Measurements from ENCODE around the gene CFAP410. TPM values are rescaled to one million over a fixed set of nuclear protein-coding genes. Genes with fewer than 3 reads are reported as not detected.

The CFAP410 gene
- total RNA-seq, 1 experiment from 2014 or later = 10.1 TPM

DNA sequence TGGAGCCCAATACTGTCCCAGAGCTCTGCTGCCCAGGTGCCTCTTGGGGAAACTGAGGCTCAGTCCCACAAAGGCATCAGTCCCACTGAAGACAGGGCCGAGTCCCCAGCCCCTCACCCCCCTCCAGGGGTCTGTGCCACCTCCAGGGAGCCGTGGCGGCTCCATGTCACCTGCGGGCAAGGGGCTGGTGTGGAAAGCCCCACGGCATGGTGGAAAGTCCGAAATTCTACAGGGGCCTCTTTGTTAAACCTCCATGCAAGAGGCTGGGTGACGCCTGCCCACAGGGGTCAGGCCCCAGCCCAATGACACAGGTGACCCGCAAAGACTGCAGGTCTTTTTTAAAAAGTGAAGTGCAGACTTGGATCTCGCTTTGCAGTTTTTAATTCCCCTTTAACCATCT lies 56.8 kb downstream of the CFAP410 start:
- no TSS peak for BruUV-seq (replicated peaks)

DNA sequence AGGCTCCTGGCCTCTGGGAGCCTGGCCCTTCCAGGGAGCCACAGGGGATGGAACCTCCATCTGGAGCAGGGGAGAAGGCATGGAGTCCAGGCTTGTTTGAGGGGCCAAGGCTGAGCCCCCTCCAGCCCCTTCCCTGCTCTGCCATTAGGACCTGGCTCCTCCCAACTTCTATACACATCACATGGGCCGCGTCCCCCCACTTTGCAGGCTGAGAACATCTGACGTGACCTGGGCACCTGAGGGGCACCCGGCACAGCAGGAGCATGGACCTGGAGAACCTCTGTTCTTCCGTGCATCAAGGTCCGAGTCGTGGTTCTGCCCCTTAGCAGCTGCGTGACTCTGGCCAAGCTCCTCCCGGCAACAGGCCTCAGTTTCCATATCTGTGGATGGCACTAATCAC lies 57.4 kb downstream of the CFAP410 start:
- no TSS peak for BruUV-seq (replicated peaks)
- H3K9me3 Mint-ChIP-seq (ENCODE audit: unreplicated experiment) = no peaks in the 10 kb centered on the region
- POLR2A ChIA-PET = no interaction called here
- CTCF ChIA-PET = no interaction called here
- no peak overlapping the region for H3K27ac Mint-ChIP-seq (ENCODE audit: low read depth, unreplicated experiment)
- no peak overlapping the region for H3K4me3 Mint-ChIP-seq (ENCODE audit: unreplicated experiment)
- TF ChIP-seq, protein P1, sequence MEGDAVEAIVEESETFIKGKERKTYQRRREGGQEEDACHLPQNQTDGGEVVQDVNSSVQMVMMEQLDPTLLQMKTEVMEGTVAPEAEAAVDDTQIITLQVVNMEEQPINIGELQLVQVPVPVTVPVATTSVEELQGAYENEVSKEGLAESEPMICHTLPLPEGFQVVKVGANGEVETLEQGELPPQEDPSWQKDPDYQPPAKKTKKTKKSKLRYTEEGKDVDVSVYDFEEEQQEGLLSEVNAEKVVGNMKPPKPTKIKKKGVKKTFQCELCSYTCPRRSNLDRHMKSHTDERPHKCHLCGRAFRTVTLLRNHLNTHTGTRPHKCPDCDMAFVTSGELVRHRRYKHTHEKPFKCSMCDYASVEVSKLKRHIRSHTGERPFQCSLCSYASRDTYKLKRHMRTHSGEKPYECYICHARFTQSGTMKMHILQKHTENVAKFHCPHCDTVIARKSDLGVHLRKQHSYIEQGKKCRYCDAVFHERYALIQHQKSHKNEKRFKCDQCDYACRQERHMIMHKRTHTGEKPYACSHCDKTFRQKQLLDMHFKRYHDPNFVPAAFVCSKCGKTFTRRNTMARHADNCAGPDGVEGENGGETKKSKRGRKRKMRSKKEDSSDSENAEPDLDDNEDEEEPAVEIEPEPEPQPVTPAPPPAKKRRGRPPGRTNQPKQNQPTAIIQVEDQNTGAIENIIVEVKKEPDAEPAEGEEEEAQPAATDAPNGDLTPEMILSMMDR (IDR thresholded peaks at IDR 0.05; ENCODE audit: unreplicated experiment) = no peak
- intact Hi-C loops (cut with micrococcal nuclease) = no loop called here
- DNase-seq (ENCODE audit: unreplicated experiment) = no peak
- no peaks in the 10 kb centered on the region for H3K36me3 Mint-ChIP-seq (ENCODE audit: insufficient read depth, unreplicated experiment)
- H3K4me1 Mint-ChIP-seq (ENCODE audit: insufficient read depth, unreplicated experiment) = no peaks in the 10 kb centered on the region
- peaks cover 9% of the 10 kb centered on the region for H3K27me3 Mint-ChIP-seq (ENCODE audit: insufficient read depth, unreplicated experiment)

More for the DNA sequence above, 56.8 kb downstream of the CFAP410 start:
- TF ChIP-seq, protein P1 (IDR thresholded peaks at IDR 0.05; ENCODE audit: unreplicated experiment) = no peak
- no peak overlapping the region for H3K4me3 Mint-ChIP-seq (ENCODE audit: unreplicated experiment)
- peaks cover 9% of the 10 kb centered on the region for H3K27me3 Mint-ChIP-seq (ENCODE audit: insufficient read depth, unreplicated experiment)
- CTCF ChIA-PET = no interaction called here
- no peaks in the 10 kb centered on the region for H3K36me3 Mint-ChIP-seq (ENCODE audit: insufficient read depth, unreplicated experiment)
- POLR2A ChIA-PET = no interaction called here
- H3K9me3 Mint-ChIP-seq (ENCODE audit: unreplicated experiment) = no peaks in the 10 kb centered on the region
- intact Hi-C loops (cut with micrococcal nuclease) = no loop called here
- H3K27ac Mint-ChIP-seq (ENCODE audit: low read depth, unreplicated experiment) = no peak overlapping the region
- no peaks in the 10 kb centered on the region for H3K4me1 Mint-ChIP-seq (ENCODE audit: insufficient read depth, unreplicated experiment)
- no peak for DNase-seq (ENCODE audit: unreplicated experiment)

DNA sequence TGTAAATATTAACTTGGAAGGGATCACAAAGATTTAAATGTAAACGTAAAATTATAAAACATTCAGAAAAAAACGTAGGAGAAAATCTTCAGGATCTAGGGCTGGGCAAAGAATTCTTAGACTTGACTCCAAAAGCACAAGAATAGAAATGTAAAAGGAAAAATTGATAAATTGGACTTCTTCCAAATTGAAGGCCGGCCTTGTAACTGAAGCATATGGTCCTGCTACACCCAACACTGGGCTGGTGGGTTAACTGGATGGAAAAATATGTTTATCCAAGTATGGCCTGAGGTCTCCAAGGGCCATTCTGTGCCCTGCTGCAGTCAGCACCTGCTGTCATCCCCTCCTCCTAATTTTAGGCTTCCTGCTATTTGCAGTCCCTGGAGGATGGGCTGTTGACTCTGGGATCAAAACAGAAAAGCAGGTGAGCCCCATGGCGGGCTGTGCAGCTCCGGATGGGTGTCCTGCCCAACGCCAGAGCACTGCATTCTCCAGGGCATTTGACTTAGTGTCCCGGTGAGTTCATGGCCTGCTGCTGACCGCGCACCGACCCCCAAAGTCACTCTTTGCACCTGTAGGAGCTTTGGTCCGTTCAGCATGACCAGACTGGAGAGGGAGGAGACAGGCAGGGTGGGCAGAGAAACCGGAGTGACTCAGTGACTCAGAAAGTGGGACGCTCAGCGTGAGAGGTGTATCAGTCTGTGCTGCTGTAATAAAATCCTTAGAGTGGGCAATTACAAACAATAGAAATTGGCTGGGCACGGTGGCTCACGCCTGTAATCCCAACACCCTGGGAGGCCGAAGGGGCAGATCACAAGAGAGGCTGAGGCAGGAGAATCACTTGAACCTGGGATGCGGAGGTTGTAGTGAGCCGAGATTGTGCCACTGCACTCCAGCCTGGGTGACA lies 59.6 kb downstream of the CFAP410 start:
- POLR2A ChIA-PET = no interaction called here
- no TSS peak for BruUV-seq (replicated peaks)
- Mint-ChIP-seq H3K9me3 (ENCODE audit: unreplicated experiment) (no peaks in the 10 kb centered on the region), H3K27ac (ENCODE audit: low read depth, unreplicated experiment) (no peak overlapping the region), H3K27me3 (ENCODE audit: insufficient read depth, unreplicated experiment) (peaks cover 23% of the 10 kb centered on the region), H3K36me3 (ENCODE audit: insufficient read depth, unreplicated experiment) (no peaks in the 10 kb centered on the region), H3K4me3 (ENCODE audit: unreplicated experiment) (no peak overlapping the region), H3K4me1 (ENCODE audit: insufficient read depth, unreplicated experiment) (no peaks in the 10 kb centered on the region)
- TF ChIP-seq, protein P1 (IDR thresholded peaks at IDR 0.05; ENCODE audit: unreplicated experiment) = no peak
- CTCF ChIA-PET = no interaction called here
- intact Hi-C loops (cut with micrococcal nuclease) = no loop called here
- DNase-seq (ENCODE audit: unreplicated experiment) = no peak

Other genes with a start within 250 kb of the CFAP410 start
- 11.2 and 16.5 TPM in 2 replicates for gene PWP2, start 232.0 kb downstream of the CFAP410 start, total RNA-seq (2022)
- 29.7 and 34.4 TPM in 2 replicates for gene GATD3, start 205.7 kb downstream of the CFAP410 start, total RNA-seq (2022)
- 1.2 and 1.5 TPM in 2 replicates for gene ICOSLG, start 98.4 kb downstream of the CFAP410 start, total RNA-seq (2022)
- not detected in 2 replicates for gene DNMT3L, start 77.5 kb downstream of the CFAP410 start, total RNA-seq (2022)
- gene AIRE, start 53.5 kb downstream of the CFAP410 start, total RNA-seq (2022) = not detected in 2 replicates
- gene PFKL, start 39.3 kb downstream of the CFAP410 start, total RNA-seq (2022) = 68.0 and 90.2 TPM in 2 replicates
- 10.0 and 11.0 TPM in 2 replicates for gene TRPM2, start 14.2 kb upstream of the CFAP410 start, total RNA-seq (2022)
- not detected in 2 replicates for gene LRRC3, start 116.1 kb upstream of the CFAP410 start, total RNA-seq (2022)
- not detected in 2 replicates for gene KRTAP10-1, start 200.8 kb upstream of the CFAP410 start, total RNA-seq (2022)
- not detected in 2 replicates for gene KRTAP10-2, start 212.1 kb upstream of the CFAP410 start, total RNA-seq (2022)
- not detected in 2 replicates for gene KRTAP10-3, start 219.4 kb upstream of the CFAP410 start, total RNA-seq (2022)
- gene KRTAP10-4, start 234.3 kb upstream of the CFAP410 start, total RNA-seq (2022) = not detected in 2 replicates
- not detected in 2 replicates for gene KRTAP10-5, start 241.2 kb upstream of the CFAP410 start, total RNA-seq (2022)

All from MCF 10A (cell line).